Measurements from ENCODE around the gene TSEN54. TPM values are rescaled to one million over a fixed set of nuclear protein-coding genes. Genes with fewer than 3 reads are reported as not detected.

The TSEN54 gene
- total RNA-seq: 8.5 and 9.1 TPM in 2 replicates

GRCh38 chr17:75516255-75516618 lies at the start of gene TSEN54:
TSS of gene TSEN54 (plus strand) at chr17:75516528. CDS start at chr17:75516561, 33 bp downstream.

GRCh38 chr17:75515496-75516254 lies 653 bp upstream of the TSEN54 start, which contains the start of gene CASKIN2:
TSS of gene CASKIN2 (minus strand) at chr17:75515537. CDS start at chr17:75513804, 1,733 bp downstream.

GRCh38 chr17:75524970-75525805 lies 8.9 kb downstream of the TSEN54 start, which contains the start of gene LLGL2:
TSS of gene LLGL2 (plus strand) at chr17:75525697. CDS start at chr17:75543427, 17,730 bp downstream.

Other genes starting within 250 kb of the TSEN54 start
- gene MIF4GD, start 245.3 kb upstream of the TSEN54 start, total RNA-seq: 2.9 and 4.7 TPM in 2 replicates
- gene SLC25A19, start 227.1 kb upstream of the TSEN54 start, total RNA-seq: 2.7 and 3.1 TPM in 2 replicates
- 60.8 and 61.7 TPM in 2 replicates for gene GRB2, start 110.8 kb upstream of the TSEN54 start, total RNA-seq
- gene TMEM94, start 59.9 kb upstream of the TSEN54 start, total RNA-seq: 34.8 and 52.7 TPM in 2 replicates
- gene CASKIN2, start 991 bp upstream of the TSEN54 start, total RNA-seq: 6.9 and 12.3 TPM in 2 replicates
- under 0.01 and 0.54 TPM in 2 replicates for gene LLGL2, start 9.2 kb downstream of the TSEN54 start, total RNA-seq
- 0.49 and 24.4 TPM in 2 replicates for gene MYO15B, start 71.3 kb downstream of the TSEN54 start, total RNA-seq
- gene SMIM5, start 116.9 kb downstream of the TSEN54 start, total RNA-seq: not detected in 2 replicates
- gene RECQL5, start 150.6 kb downstream of the TSEN54 start, total RNA-seq: 9.7 and 20.6 TPM in 2 replicates
- 44.2 and 50.9 TPM in 2 replicates for gene SAP30BP, start 150.8 kb downstream of the TSEN54 start, total RNA-seq
- 0.16 and 0.18 TPM in 2 replicates for gene ITGB4, start 204.9 kb downstream of the TSEN54 start, total RNA-seq
- gene GALK1, start 248.7 kb downstream of the TSEN54 start, total RNA-seq: 35.9 and 43.9 TPM in 2 replicates

All from cardiac atrium fibroblast (primary cell).